Astrocyte (in vitro differentiated cells and primary cell): ENCODE data around the gene RPL3. TPM values are rescaled to one million over a fixed set of nuclear protein-coding genes. Genes with fewer than 3 reads are reported as not detected.

Experiments
- DNase-seq: peaks from one replicate; pipeline ENCODE4 v3.0.0-alpha.2; 2010; ENCODE audit warnings: low read depth
- FAIRE-seq: peaks from 2 replicates; lab custom pipeline; 2011; peaks lifted over from hg19 to GRCh38; lab: Jason Lieb, UNC
- H2AFZ ChIP-seq: 2 replicates; pipeline ENCODE4 v1.6.0; 2012; ENCODE audit warnings: low read depth, low read length, inconsistent platforms
- H3K27ac ChIP-seq: 2 replicates; pipeline ENCODE4 v1.5.1; 2011; ENCODE audit warnings: low read depth, low read length, inconsistent platforms
- H3K27me3 ChIP-seq: 2 replicates; pipeline ENCODE4 v1.6.0; 2011; ENCODE audit warnings: low read length, inconsistent platforms; ENCODE audit not compliant: insufficient read depth
- H3K36me3 ChIP-seq: 2 replicates; pipeline ENCODE4 v1.5.1; 2011; ENCODE audit warnings: low read length, inconsistent platforms; ENCODE audit not compliant: insufficient read depth
- H3K4me1 ChIP-seq: 2 replicates; pipeline ENCODE4 v1.5.1; 2011; ENCODE audit warnings: low read length, inconsistent platforms; ENCODE audit not compliant: insufficient read depth
- H3K4me2 ChIP-seq: 2 replicates; pipeline ENCODE4 v1.6.0; 2012; ENCODE audit warnings: low read length, inconsistent platforms
- H3K4me3 ChIP-seq: 2 replicates; pipeline ENCODE4 v1.5.1; 2011; ENCODE audit warnings: low read depth, mild to moderate bottlenecking, low read length, inconsistent platforms; ENCODE audit not compliant: insufficient read depth
- H3K79me2 ChIP-seq: 2 replicates; pipeline ENCODE4 v1.6.0; 2012; ENCODE audit warnings: mild to moderate bottlenecking, low read length, inconsistent platforms; ENCODE audit not compliant: insufficient read depth
- H3K9ac ChIP-seq: 2 replicates; pipeline ENCODE4 v1.6.0; 2012; ENCODE audit warnings: mild to moderate bottlenecking, low read length, inconsistent platforms
- H3K9me3 ChIP-seq: 2 replicates; pipeline ENCODE4 v1.5.1; 2012; ENCODE audit warnings: low read depth, mild to moderate bottlenecking, low read length, inconsistent platforms; ENCODE audit not compliant: insufficient read depth
- H4K20me1 ChIP-seq: 2 replicates; pipeline ENCODE4 v1.6.0; 2012; ENCODE audit warnings: low read length, inconsistent platforms; ENCODE audit not compliant: insufficient read depth
- H3K27ac Mint-ChIP-seq: one replicate; pipeline ENCODE4 v1.8.0; 2021; ENCODE audit warnings: mild to moderate bottlenecking, mixed read lengths; ENCODE audit not compliant: unreplicated experiment
- H3K27me3 Mint-ChIP-seq: one replicate; pipeline ENCODE4 v1.8.0; 2021; ENCODE audit warnings: low read depth, mixed read lengths; ENCODE audit not compliant: unreplicated experiment
- H3K36me3 Mint-ChIP-seq: one replicate; pipeline ENCODE4 v1.8.0; 2021; ENCODE audit warnings: low read depth, mixed read lengths; ENCODE audit not compliant: unreplicated experiment
- H3K4me1 Mint-ChIP-seq: one replicate; pipeline ENCODE4 v1.8.0; 2021; ENCODE audit warnings: low read depth, mixed read lengths; ENCODE audit not compliant: unreplicated experiment
- H3K4me3 Mint-ChIP-seq: one replicate; pipeline ENCODE4 v1.8.0; 2021; ENCODE audit warnings: mild to moderate bottlenecking, moderate library complexity, mixed read lengths; ENCODE audit not compliant: unreplicated experiment
- H3K9me3 Mint-ChIP-seq: one replicate; pipeline ENCODE4 v1.8.0; 2021; ENCODE audit warnings: mild to moderate bottlenecking, mixed read lengths; ENCODE audit not compliant: unreplicated experiment
- EZH2 ChIP-seq: IDR thresholded peaks from 2 replicates; pipeline ENCODE4 v1.6.1; 2012; ENCODE audit warnings: mild to moderate bottlenecking, low read length, inconsistent platforms; ENCODE audit not compliant: insufficient read depth
- total RNA-seq: library from RNA; stranded (reverse); gene quantifications from 2 replicates; pipeline ENCODE4 v1.2.1, GENCODE V29; 2021
- TF ChIP-seq, protein P1 (sequence below): IDR thresholded peaks from 2 replicates; pipeline ENCODE4 v1.5.1; 2011; ENCODE audit warnings: low read depth, mild to moderate bottlenecking, inconsistent platforms, low read length, moderate library complexity; ENCODE audit not compliant: insufficient read depth

The RPL3 gene
- total RNA-seq, 1 donor from 2014 or later: 1,182 TPM

DNA sequence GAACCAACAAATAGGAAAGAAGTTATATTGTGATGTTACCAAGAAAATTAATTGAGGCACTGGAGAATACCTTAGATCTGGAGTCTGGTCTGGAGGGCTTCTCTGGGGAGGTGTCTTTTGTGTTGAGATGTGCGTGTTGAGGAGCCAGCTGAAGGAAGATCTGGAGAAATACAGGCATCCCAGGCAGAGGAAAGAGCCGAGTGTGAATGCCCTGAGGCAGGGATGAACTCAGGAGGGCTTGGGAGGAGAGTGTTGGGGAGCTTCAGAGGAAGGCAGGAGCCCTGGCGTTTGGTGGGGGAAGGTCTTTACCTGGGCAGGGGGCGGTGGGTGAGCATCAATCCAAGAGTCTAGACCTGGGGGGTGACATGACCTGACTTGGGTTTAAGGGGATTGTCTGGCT, 43.5 kb upstream of the RPL3 start:
- no peak overlapping the region for H3K9ac ChIP-seq
- no peak overlapping the region for H3K27ac ChIP-seq
- H3K9me3 ChIP-seq: no peaks in the 10 kb centered on the region
- H3K27me3 ChIP-seq: no peaks in the 10 kb centered on the region
- no peak for DNase-seq
- no peaks in the 10 kb centered on the region for H3K79me2 ChIP-seq
- no peaks in the 10 kb centered on the region for H3K36me3 ChIP-seq
- Mint-ChIP-seq H3K36me3 (peaks cover 15% of the 10 kb centered on the region), H3K4me1 (peaks cover 17% of the 10 kb centered on the region), H3K27ac (no peak overlapping the region), H3K9me3 (peaks cover 4% of the 10 kb centered on the region), H3K27me3 (peaks cover 9% of the 10 kb centered on the region), H3K4me3 (no peak overlapping the region)
- peaks cover 13% of the 10 kb centered on the region for H4K20me1 ChIP-seq
- H2AFZ ChIP-seq: no peak overlapping the region
- H3K4me1 ChIP-seq: no peaks in the 10 kb centered on the region
- no peak for TF ChIP-seq EZH2
- H3K4me2 ChIP-seq: no peak overlapping the region
- H3K4me3 ChIP-seq: no peak overlapping the region
- FAIRE-seq: no peak

DNA sequence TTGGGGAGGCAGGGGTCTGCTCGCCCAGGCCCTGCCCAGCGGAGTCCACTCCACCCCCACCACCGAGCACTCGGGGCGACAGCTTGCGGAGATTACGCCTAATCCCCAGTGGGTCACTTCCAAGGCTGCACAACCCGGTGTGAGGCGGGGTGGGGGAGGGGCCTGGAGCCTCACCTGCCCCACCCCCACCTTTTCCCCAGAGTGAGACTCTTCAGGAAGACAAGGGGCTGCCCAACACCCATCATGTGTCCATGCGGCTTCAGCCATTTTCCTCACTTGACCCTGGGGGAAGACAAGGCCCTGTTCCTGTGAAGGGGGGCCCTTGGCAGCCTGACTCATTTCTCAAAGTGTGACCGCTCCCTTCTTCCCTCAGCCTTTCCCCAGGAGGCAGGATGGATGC, 42.8 kb upstream of the RPL3 start:
- peaks cover 9% of the 10 kb centered on the region for H3K27me3 Mint-ChIP-seq
- TF ChIP-seq, protein P1, sequence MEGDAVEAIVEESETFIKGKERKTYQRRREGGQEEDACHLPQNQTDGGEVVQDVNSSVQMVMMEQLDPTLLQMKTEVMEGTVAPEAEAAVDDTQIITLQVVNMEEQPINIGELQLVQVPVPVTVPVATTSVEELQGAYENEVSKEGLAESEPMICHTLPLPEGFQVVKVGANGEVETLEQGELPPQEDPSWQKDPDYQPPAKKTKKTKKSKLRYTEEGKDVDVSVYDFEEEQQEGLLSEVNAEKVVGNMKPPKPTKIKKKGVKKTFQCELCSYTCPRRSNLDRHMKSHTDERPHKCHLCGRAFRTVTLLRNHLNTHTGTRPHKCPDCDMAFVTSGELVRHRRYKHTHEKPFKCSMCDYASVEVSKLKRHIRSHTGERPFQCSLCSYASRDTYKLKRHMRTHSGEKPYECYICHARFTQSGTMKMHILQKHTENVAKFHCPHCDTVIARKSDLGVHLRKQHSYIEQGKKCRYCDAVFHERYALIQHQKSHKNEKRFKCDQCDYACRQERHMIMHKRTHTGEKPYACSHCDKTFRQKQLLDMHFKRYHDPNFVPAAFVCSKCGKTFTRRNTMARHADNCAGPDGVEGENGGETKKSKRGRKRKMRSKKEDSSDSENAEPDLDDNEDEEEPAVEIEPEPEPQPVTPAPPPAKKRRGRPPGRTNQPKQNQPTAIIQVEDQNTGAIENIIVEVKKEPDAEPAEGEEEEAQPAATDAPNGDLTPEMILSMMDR: no peak
- TF ChIP-seq EZH2: no peak
- no peaks in the 10 kb centered on the region for H3K36me3 ChIP-seq
- DNase-seq: no peak
- H3K4me1 Mint-ChIP-seq: peaks cover 17% of the 10 kb centered on the region
- H3K9ac ChIP-seq: no peak overlapping the region
- H3K4me3 ChIP-seq: no peak overlapping the region
- no peaks in the 10 kb centered on the region for H3K4me1 ChIP-seq
- H3K36me3 Mint-ChIP-seq: peaks cover 15% of the 10 kb centered on the region
- no peak overlapping the region for H2AFZ ChIP-seq
- peaks cover 4% of the 10 kb centered on the region for H3K9me3 Mint-ChIP-seq
- H3K27ac Mint-ChIP-seq: no peak overlapping the region
- H3K4me2 ChIP-seq: no peak overlapping the region
- H4K20me1 ChIP-seq: peaks cover 13% of the 10 kb centered on the region
- no peak overlapping the region for H3K27ac ChIP-seq
- no peak overlapping the region for H3K4me3 Mint-ChIP-seq
- no peaks in the 10 kb centered on the region for H3K27me3 ChIP-seq
- FAIRE-seq: no peak
- H3K79me2 ChIP-seq: no peaks in the 10 kb centered on the region
- H3K9me3 ChIP-seq: no peaks in the 10 kb centered on the region

DNA sequence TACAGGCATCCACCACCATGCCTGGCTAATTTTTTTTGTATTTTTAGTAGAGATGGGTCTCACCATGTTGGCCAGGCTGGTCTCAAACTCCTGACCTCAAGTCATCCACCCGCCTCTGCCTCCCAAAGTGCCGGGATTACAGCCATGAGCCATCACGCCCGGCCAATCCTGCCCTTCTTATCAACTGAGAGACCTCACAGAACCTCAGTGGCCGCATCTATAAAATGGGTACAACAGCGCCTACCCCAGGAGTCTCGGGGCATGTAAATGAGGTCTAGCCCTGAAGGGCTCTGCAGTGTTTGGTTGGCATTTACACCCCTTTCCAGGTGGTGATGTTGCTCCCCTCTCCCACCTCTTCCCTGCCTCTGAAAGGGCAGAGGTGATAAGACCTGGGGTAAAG, 42.1 kb upstream of the RPL3 start:
- Histone ChIP-seq H3K4me1 (no peaks in the 10 kb centered on the region), H3K9me3 (no peaks in the 10 kb centered on the region), H3K9ac (no peak overlapping the region), H3K4me2 (no peak overlapping the region), H3K36me3 (no peaks in the 10 kb centered on the region), H3K27me3 (no peaks in the 10 kb centered on the region), H4K20me1 (peaks cover 13% of the 10 kb centered on the region), H3K4me3 (no peak overlapping the region), H3K27ac (no peak overlapping the region), H2AFZ (no peak overlapping the region), H3K79me2 (no peaks in the 10 kb centered on the region)
- Mint-ChIP-seq H3K27ac (no peak overlapping the region), H3K9me3 (peaks cover 4% of the 10 kb centered on the region), H3K36me3 (peaks cover 8% of the 10 kb centered on the region), H3K27me3 (peaks cover 9% of the 10 kb centered on the region), H3K4me1 (peaks cover 17% of the 10 kb centered on the region), H3K4me3 (peak overlapping the region; percentile 20)
- DNase-seq (no peak), FAIRE-seq (no peak)
- TF ChIP-seq, protein P1: no peak
- no peak for TF ChIP-seq EZH2
